DOHH2 (cell line): ENCODE results near the gene PDGFC.

Experiments
- EZH2phosphoT487 ChIP-seq: fragments of 200-600 bp; sonication (generic); IDR thresholded peaks from 2 replicates; pipeline ENCODE4 v1.6.1; 2017; ENCODE audit warnings: borderline replicate concordance, mild to moderate bottlenecking, antibody characterized with exemption, low read length, moderate library complexity, mixed read lengths
- TF ChIP-seq, protein P1 (sequence below): fragments of 200-600 bp; sonication (generic); IDR thresholded peaks from one replicate; pipeline ENCODE4 v1.5.1; 2014; ENCODE audit warnings: antibody characterized with exemption, mild to moderate bottlenecking, low read depth, low read length; ENCODE audit not compliant: poor library complexity, severe bottlenecking

DNA sequence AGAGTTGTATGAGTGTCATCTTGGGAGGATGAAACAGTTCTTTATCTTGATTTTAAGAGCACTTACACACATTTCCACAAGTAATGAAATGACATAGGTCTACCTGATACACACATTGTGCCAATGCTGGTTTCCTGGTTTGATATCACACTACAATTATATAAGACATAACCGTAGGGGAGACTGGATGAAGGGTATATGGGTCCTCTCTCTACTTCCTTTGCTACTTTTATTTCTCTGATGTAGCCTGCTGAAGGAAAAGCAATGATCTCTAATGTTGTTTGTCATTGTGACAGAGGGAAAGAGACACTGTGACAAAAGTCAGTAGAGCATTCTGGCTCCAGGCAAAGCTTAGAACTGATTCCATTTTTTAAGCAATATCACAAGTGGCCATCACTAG, 238.0 kb downstream of the PDGFC start:
- TF ChIP-seq, protein P1, sequence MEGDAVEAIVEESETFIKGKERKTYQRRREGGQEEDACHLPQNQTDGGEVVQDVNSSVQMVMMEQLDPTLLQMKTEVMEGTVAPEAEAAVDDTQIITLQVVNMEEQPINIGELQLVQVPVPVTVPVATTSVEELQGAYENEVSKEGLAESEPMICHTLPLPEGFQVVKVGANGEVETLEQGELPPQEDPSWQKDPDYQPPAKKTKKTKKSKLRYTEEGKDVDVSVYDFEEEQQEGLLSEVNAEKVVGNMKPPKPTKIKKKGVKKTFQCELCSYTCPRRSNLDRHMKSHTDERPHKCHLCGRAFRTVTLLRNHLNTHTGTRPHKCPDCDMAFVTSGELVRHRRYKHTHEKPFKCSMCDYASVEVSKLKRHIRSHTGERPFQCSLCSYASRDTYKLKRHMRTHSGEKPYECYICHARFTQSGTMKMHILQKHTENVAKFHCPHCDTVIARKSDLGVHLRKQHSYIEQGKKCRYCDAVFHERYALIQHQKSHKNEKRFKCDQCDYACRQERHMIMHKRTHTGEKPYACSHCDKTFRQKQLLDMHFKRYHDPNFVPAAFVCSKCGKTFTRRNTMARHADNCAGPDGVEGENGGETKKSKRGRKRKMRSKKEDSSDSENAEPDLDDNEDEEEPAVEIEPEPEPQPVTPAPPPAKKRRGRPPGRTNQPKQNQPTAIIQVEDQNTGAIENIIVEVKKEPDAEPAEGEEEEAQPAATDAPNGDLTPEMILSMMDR = no peak
- TF ChIP-seq EZH2phosphoT487 = no peak
